ENCODE data around the gene SPTB.
A peak's percentile ranks its signal among the peaks of the same experiment; 100 is the strongest.

SPTB gene

GRCh38 chr14:64721899-64722298, 157.8 kb downstream of the SPTB start:
- H3K4me1 ChIP-seq (ENCODE audit: control insufficient read depth in 2 of 2, insufficient read depth in 2 of 2, low read length in 2 of 2), result peaks cover 87 to 97% of the 10 kb centered on the region in 2 donors
- no peaks in the 10 kb centered on the region for H3K27me3 ChIP-seq (ENCODE audit: control insufficient read depth in 2 of 2, insufficient read depth in 2 of 2, low read length in 2 of 2)
- H3K27ac ChIP-seq (ENCODE audit: low read depth in 2 of 2, low read length in 2 of 2), result peak overlapping the region; percentile 90 to 98
- H3K9me3 ChIP-seq (ENCODE audit: control insufficient read depth in 2 of 2, low read length in 2 of 2), result no peaks in the 10 kb centered on the region
- peak overlapping the region; percentile 41 to 63 for H3K9ac ChIP-seq (ENCODE audit: low read depth in 1 of 2, low read length in 2 of 2)
- H3K4me3 ChIP-seq (ENCODE audit: low read length in 2 of 2), result no peak overlapping the region
- H3K36me3 ChIP-seq (ENCODE audit: control insufficient read depth in 2 of 2, insufficient read depth in 2 of 2, low read length in 2 of 2), result no peaks in the 10 kb centered on the region

- H3K4me1 ChIP-seq (ENCODE audit: control insufficient read depth in 2 of 2, insufficient read depth in 2 of 2, low read length in 2 of 2), result peaks cover 89 to 97% of the 10 kb centered on the region in 2 donors
- no peaks in the 10 kb centered on the region for H3K36me3 ChIP-seq (ENCODE audit: control insufficient read depth in 2 of 2, insufficient read depth in 2 of 2, low read length in 2 of 2)
- no peaks in the 10 kb centered on the region for H3K27me3 ChIP-seq (ENCODE audit: control insufficient read depth in 2 of 2, insufficient read depth in 2 of 2, low read length in 2 of 2)
- H3K27ac ChIP-seq (ENCODE audit: low read depth in 2 of 2, low read length in 2 of 2), result peak overlapping the region; percentile 90 to 98
- H3K9ac ChIP-seq (ENCODE audit: low read depth in 1 of 2, low read length in 2 of 2), result peak overlapping the region; percentile 41 to 63
- no peak overlapping the region for H3K4me3 ChIP-seq (ENCODE audit: low read length in 2 of 2)
- H3K9me3 ChIP-seq (ENCODE audit: control insufficient read depth in 2 of 2, low read length in 2 of 2), result no peaks in the 10 kb centered on the region
Measured at GRCh38 chr14:64721391-64721791, 158.3 kb downstream of the SPTB start.

- Histone ChIP-seq H3K27me3 (ENCODE audit: control insufficient read depth in 2 of 2, insufficient read depth in 2 of 2, low read length in 2 of 2) (no peaks in the 10 kb centered on the region), H3K9ac (ENCODE audit: low read depth in 1 of 2, low read length in 2 of 2) (peak overlapping the region; percentile 57 to 63), H3K27ac (ENCODE audit: low read depth in 2 of 2, low read length in 2 of 2) (peak overlapping the region; percentile 90 to 98), H3K4me3 (ENCODE audit: low read length in 2 of 2) (peak overlapping the region; percentile 14 to 54), H3K36me3 (ENCODE audit: control insufficient read depth in 2 of 2, insufficient read depth in 2 of 2, low read length in 2 of 2) (no peaks in the 10 kb centered on the region), H3K9me3 (ENCODE audit: control insufficient read depth in 2 of 2, low read length in 2 of 2) (no peaks in the 10 kb centered on the region), H3K4me1 (ENCODE audit: control insufficient read depth in 2 of 2, insufficient read depth in 2 of 2, low read length in 2 of 2) (peaks cover 88 to 95% of the 10 kb centered on the region in 2 donors)
Measured at GRCh38 chr14:64720131-64720576, 159.6 kb downstream of the SPTB start.

DNA sequence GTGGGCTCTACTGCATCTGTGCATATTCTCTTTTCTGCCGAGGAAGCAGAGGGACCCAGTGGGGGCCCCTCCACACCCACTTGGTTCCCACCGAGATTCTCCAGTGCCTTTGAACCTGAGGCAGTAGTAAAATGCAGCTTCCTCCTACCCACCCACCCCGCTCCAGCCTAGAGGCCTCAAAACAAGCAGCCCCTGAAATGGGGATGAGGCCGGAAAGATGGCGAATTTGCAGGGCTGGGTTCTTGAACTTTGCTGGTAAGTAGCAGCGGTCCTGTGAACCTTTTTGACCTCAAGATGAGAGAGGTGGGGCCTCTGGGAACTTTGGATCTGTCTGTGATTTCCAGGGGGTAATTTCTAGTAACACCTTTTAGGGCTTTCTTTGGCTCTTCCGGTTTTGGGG, 160.1 kb downstream of the SPTB start:
- peak overlapping the region; percentile 57 to 63 for H3K9ac ChIP-seq (ENCODE audit: low read depth in 1 of 2, low read length in 2 of 2)
- H3K36me3 ChIP-seq (ENCODE audit: control insufficient read depth in 2 of 2, insufficient read depth in 2 of 2, low read length in 2 of 2), result no peaks in the 10 kb centered on the region
- H3K4me1 ChIP-seq (ENCODE audit: control insufficient read depth in 2 of 2, insufficient read depth in 2 of 2, low read length in 2 of 2), result peaks cover 83 to 92% of the 10 kb centered on the region in 2 donors
- no peaks in the 10 kb centered on the region for H3K9me3 ChIP-seq (ENCODE audit: control insufficient read depth in 2 of 2, low read length in 2 of 2)
- peak overlapping the region in 1 of 2 donors; percentile 14 for H3K4me3 ChIP-seq (ENCODE audit: low read length in 2 of 2)
- peak overlapping the region; percentile 90 to 98 for H3K27ac ChIP-seq (ENCODE audit: low read depth in 2 of 2, low read length in 2 of 2)
- H3K27me3 ChIP-seq (ENCODE audit: control insufficient read depth in 2 of 2, insufficient read depth in 2 of 2, low read length in 2 of 2), result no peaks in the 10 kb centered on the region

DNA sequence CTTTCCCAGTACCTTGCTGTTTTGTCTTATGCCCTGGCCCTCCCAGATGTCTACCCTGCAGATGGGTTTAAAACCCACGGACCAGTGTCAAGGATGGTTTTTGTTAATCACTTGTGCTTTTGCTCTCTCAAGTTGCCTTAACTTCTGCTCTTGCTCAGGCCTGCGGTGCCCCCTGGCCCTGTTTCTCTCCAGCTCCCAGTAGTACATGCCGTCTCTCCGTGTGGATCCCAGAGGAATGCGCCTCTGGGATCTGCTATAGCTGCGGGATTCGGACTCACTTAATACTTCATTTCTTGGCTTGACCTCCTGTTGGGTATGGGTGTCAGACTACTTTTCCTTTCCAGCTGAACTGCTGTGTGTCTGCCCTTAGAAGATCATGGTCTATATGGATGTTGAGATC, 160.9 kb downstream of the SPTB start:
- Histone ChIP-seq H3K4me3 (ENCODE audit: low read length in 2 of 2) (peak overlapping the region in 1 of 2 donors; percentile 1), H3K27ac (ENCODE audit: low read depth in 2 of 2, low read length in 2 of 2) (peak overlapping the region; percentile 90 to 98), H3K9ac (ENCODE audit: low read depth in 1 of 2, low read length in 2 of 2) (peak overlapping the region in 1 of 2 donors; percentile 63), H3K9me3 (ENCODE audit: control insufficient read depth in 2 of 2, low read length in 2 of 2) (no peaks in the 10 kb centered on the region), H3K4me1 (ENCODE audit: control insufficient read depth in 2 of 2, insufficient read depth in 2 of 2, low read length in 2 of 2) (peaks cover 75 to 84% of the 10 kb centered on the region in 2 donors), H3K27me3 (ENCODE audit: control insufficient read depth in 2 of 2, insufficient read depth in 2 of 2, low read length in 2 of 2) (no peaks in the 10 kb centered on the region), H3K36me3 (ENCODE audit: control insufficient read depth in 2 of 2, insufficient read depth in 2 of 2, low read length in 2 of 2) (no peaks in the 10 kb centered on the region)

- no peaks in the 10 kb centered on the region for H3K27me3 ChIP-seq (ENCODE audit: control insufficient read depth in 2 of 2, insufficient read depth in 2 of 2, low read length in 2 of 2)
- no peak overlapping the region for H3K4me3 ChIP-seq (ENCODE audit: low read length in 2 of 2)
- H3K27ac ChIP-seq (ENCODE audit: low read depth in 2 of 2, low read length in 2 of 2), result peak overlapping the region; percentile 90 to 98
- H3K4me1 ChIP-seq (ENCODE audit: control insufficient read depth in 2 of 2, insufficient read depth in 2 of 2, low read length in 2 of 2), result peaks cover 73 to 76% of the 10 kb centered on the region in 2 donors
- H3K9ac ChIP-seq (ENCODE audit: low read depth in 1 of 2, low read length in 2 of 2), result peak overlapping the region in 1 of 2 donors; percentile 28
- no peaks in the 10 kb centered on the region for H3K36me3 ChIP-seq (ENCODE audit: control insufficient read depth in 2 of 2, insufficient read depth in 2 of 2, low read length in 2 of 2)
- no peaks in the 10 kb centered on the region for H3K9me3 ChIP-seq (ENCODE audit: control insufficient read depth in 2 of 2, low read length in 2 of 2)
Measured at GRCh38 chr14:64717870-64718269, 161.8 kb downstream of the SPTB start.

GRCh38 chr14:64715628-64716412, 163.9 kb downstream of the SPTB start:
- Histone ChIP-seq H3K9ac (ENCODE audit: low read depth in 1 of 2, low read length in 2 of 2) (peak overlapping the region in 1 of 2 donors; percentile 60), H3K9me3 (ENCODE audit: control insufficient read depth in 2 of 2, low read length in 2 of 2) (no peaks in the 10 kb centered on the region), H3K27ac (ENCODE audit: low read depth in 2 of 2, low read length in 2 of 2) (peak overlapping the region; percentile 90 to 98), H3K27me3 (ENCODE audit: control insufficient read depth in 2 of 2, insufficient read depth in 2 of 2, low read length in 2 of 2) (no peaks in the 10 kb centered on the region), H3K36me3 (ENCODE audit: control insufficient read depth in 2 of 2, insufficient read depth in 2 of 2, low read length in 2 of 2) (no peaks in the 10 kb centered on the region), H3K4me1 (ENCODE audit: control insufficient read depth in 2 of 2, insufficient read depth in 2 of 2, low read length in 2 of 2) (peaks cover 56 to 57% of the 10 kb centered on the region in 2 donors), H3K4me3 (ENCODE audit: low read length in 2 of 2) (peak overlapping the region; percentile 20 to 47)

- Histone ChIP-seq H3K27ac (ENCODE audit: low read depth in 2 of 2, low read length in 2 of 2) (no peak overlapping the region), H3K36me3 (ENCODE audit: control insufficient read depth in 2 of 2, insufficient read depth in 2 of 2, low read length in 2 of 2) (no peaks in the 10 kb centered on the region), H3K27me3 (ENCODE audit: control insufficient read depth in 2 of 2, insufficient read depth in 2 of 2, low read length in 2 of 2) (no peaks in the 10 kb centered on the region), H3K9ac (ENCODE audit: low read depth in 1 of 2, low read length in 2 of 2) (peak overlapping the region in 1 of 2 donors; percentile 60), H3K9me3 (ENCODE audit: control insufficient read depth in 2 of 2, low read length in 2 of 2) (no peaks in the 10 kb centered on the region), H3K4me3 (ENCODE audit: low read length in 2 of 2) (no peak overlapping the region), H3K4me1 (ENCODE audit: control insufficient read depth in 2 of 2, insufficient read depth in 2 of 2, low read length in 2 of 2) (peaks cover 49 to 50% of the 10 kb centered on the region in 2 donors)
Measured at GRCh38 chr14:64715146-64715627, 164.5 kb downstream of the SPTB start.

- H3K36me3 ChIP-seq (ENCODE audit: control insufficient read depth in 2 of 2, insufficient read depth in 2 of 2, low read length in 2 of 2), result peaks cover 0 to 3% of the 10 kb centered on the region in 2 donors
- H3K9me3 ChIP-seq (ENCODE audit: control insufficient read depth in 2 of 2, low read length in 2 of 2), result no peaks in the 10 kb centered on the region
- H3K4me3 ChIP-seq (ENCODE audit: low read length in 2 of 2), result no peak overlapping the region
- no peak overlapping the region for H3K27ac ChIP-seq (ENCODE audit: low read depth in 2 of 2, low read length in 2 of 2)
- H3K4me1 ChIP-seq (ENCODE audit: control insufficient read depth in 2 of 2, insufficient read depth in 2 of 2, low read length in 2 of 2), result peaks cover 43 to 48% of the 10 kb centered on the region in 2 donors
- no peak overlapping the region for H3K9ac ChIP-seq (ENCODE audit: low read depth in 1 of 2, low read length in 2 of 2)
- no peaks in the 10 kb centered on the region for H3K27me3 ChIP-seq (ENCODE audit: control insufficient read depth in 2 of 2, insufficient read depth in 2 of 2, low read length in 2 of 2)
Measured at GRCh38 chr14:64714432-64715025, 165.2 kb downstream of the SPTB start.

DNA sequence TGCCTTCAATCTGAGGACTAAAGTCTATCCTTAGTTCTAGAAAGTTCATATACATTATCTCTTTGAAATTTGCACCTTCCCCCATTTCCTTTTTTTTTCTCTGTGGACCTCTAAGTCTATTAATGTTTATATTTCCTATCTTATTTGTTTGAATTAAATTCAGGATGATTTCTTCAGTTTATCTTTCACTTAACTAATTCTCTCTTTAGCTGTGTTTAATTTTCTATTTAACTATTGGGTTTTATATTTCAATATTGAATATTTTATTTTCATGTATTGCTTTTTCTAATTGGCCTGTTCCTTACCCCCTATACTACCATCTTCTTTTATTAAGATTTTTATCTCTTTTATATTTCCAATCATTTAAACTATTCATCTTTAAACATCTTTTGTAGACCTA, 166.0 kb downstream of the SPTB start:
- H3K36me3 ChIP-seq (ENCODE audit: control insufficient read depth in 2 of 2, insufficient read depth in 2 of 2, low read length in 2 of 2), result peaks cover 0 to 3% of the 10 kb centered on the region in 2 donors
- H3K9me3 ChIP-seq (ENCODE audit: control insufficient read depth in 2 of 2, low read length in 2 of 2), result no peaks in the 10 kb centered on the region
- no peak overlapping the region for H3K4me3 ChIP-seq (ENCODE audit: low read length in 2 of 2)
- no peak overlapping the region for H3K9ac ChIP-seq (ENCODE audit: low read depth in 1 of 2, low read length in 2 of 2)
- H3K27me3 ChIP-seq (ENCODE audit: control insufficient read depth in 2 of 2, insufficient read depth in 2 of 2, low read length in 2 of 2), result no peaks in the 10 kb centered on the region
- no peak overlapping the region for H3K27ac ChIP-seq (ENCODE audit: low read depth in 2 of 2, low read length in 2 of 2)
- H3K4me1 ChIP-seq (ENCODE audit: control insufficient read depth in 2 of 2, insufficient read depth in 2 of 2, low read length in 2 of 2), result peaks cover 43 to 46% of the 10 kb centered on the region in 2 donors
